ENCODE measurements around the gene INSIG1.
A peak's percentile ranks its signal among the peaks of the same experiment; 100 is the strongest.

The INSIG1 gene

GRCh38 chr7:155285423-155285822 is 12.3 kb upstream of the INSIG1 start:
- peaks cover 16% of the 10 kb centered on the region for H3K9me3 Mint-ChIP-seq
- peak overlapping the region; percentile 87 for H3K27ac Mint-ChIP-seq
- H3K36me3 Mint-ChIP-seq (ENCODE audit: low read depth) = peaks cover 20% of the 10 kb centered on the region
- no peak overlapping the region for H3K4me3 Mint-ChIP-seq
- H3K27me3 Mint-ChIP-seq (ENCODE audit: low read depth) = no peaks in the 10 kb centered on the region
- peaks cover 78% of the 10 kb centered on the region for H3K4me1 Mint-ChIP-seq (ENCODE audit: low read depth)
- no peak for DNase-seq (ENCODE audit: low spot score)

- Mint-ChIP-seq H3K4me3 (peak overlapping the region; percentile 52), H3K36me3 (ENCODE audit: low read depth) (peaks cover 20% of the 10 kb centered on the region), H3K27me3 (ENCODE audit: low read depth) (no peaks in the 10 kb centered on the region), H3K9me3 (peaks cover 16% of the 10 kb centered on the region), H3K27ac (peak overlapping the region; percentile 87), H3K4me1 (ENCODE audit: low read depth) (peaks cover 77% of the 10 kb centered on the region)
- DNase-seq (ENCODE audit: low spot score) = no peak
Observed at GRCh38 chr7:155285833-155286232, 11.8 kb upstream of the INSIG1 start.

GRCh38 chr7:155286686-155287085 is 11.0 kb upstream of the INSIG1 start:
- peak overlapping the region; percentile 87 for H3K27ac Mint-ChIP-seq
- H3K4me1 Mint-ChIP-seq (ENCODE audit: low read depth) = peaks cover 79% of the 10 kb centered on the region
- peak overlapping the region; percentile 62 for H3K4me3 Mint-ChIP-seq

GRCh38 chr7:155287284-155287935 is 10.3 kb upstream of the INSIG1 start:
- DNase-seq (ENCODE audit: low spot score) = no peak
- Mint-ChIP-seq H3K27ac (peak overlapping the region; percentile 87), H3K4me3 (peak overlapping the region; percentile 62), H3K4me1 (ENCODE audit: low read depth) (peaks cover 74% of the 10 kb centered on the region), H3K9me3 (peaks cover 16% of the 10 kb centered on the region), H3K27me3 (ENCODE audit: low read depth) (no peaks in the 10 kb centered on the region), H3K36me3 (ENCODE audit: low read depth) (peaks cover 20% of the 10 kb centered on the region)

More at GRCh38 chr7:155286686-155287085, 11.0 kb upstream of the INSIG1 start:
- Mint-ChIP-seq H3K27me3 (ENCODE audit: low read depth) (no peaks in the 10 kb centered on the region), H3K9me3 (peaks cover 16% of the 10 kb centered on the region), H3K36me3 (ENCODE audit: low read depth) (peaks cover 20% of the 10 kb centered on the region)
- no peak for DNase-seq (ENCODE audit: low spot score)

GRCh38 chr7:155288055-155288454 is 9.6 kb upstream of the INSIG1 start:
- Mint-ChIP-seq H3K4me1 (ENCODE audit: low read depth) (peaks cover 72% of the 10 kb centered on the region), H3K27me3 (ENCODE audit: low read depth) (no peaks in the 10 kb centered on the region), H3K4me3 (no peak overlapping the region), H3K9me3 (peaks cover 16% of the 10 kb centered on the region), H3K27ac (peak overlapping the region; percentile 13), H3K36me3 (ENCODE audit: low read depth) (peaks cover 20% of the 10 kb centered on the region)
- DNase-seq (ENCODE audit: low spot score) = no peak

GRCh38 chr7:155289107-155289506 is 8.6 kb upstream of the INSIG1 start:
- H3K36me3 Mint-ChIP-seq (ENCODE audit: low read depth) = peaks cover 24% of the 10 kb centered on the region
- H3K27ac Mint-ChIP-seq = no peak overlapping the region
- peaks cover 19% of the 10 kb centered on the region for H3K9me3 Mint-ChIP-seq
- peaks cover 72% of the 10 kb centered on the region for H3K4me1 Mint-ChIP-seq (ENCODE audit: low read depth)
- no peaks in the 10 kb centered on the region for H3K27me3 Mint-ChIP-seq (ENCODE audit: low read depth)
- DNase-seq (ENCODE audit: low spot score) = no peak
- H3K4me3 Mint-ChIP-seq = no peak overlapping the region

DNA sequence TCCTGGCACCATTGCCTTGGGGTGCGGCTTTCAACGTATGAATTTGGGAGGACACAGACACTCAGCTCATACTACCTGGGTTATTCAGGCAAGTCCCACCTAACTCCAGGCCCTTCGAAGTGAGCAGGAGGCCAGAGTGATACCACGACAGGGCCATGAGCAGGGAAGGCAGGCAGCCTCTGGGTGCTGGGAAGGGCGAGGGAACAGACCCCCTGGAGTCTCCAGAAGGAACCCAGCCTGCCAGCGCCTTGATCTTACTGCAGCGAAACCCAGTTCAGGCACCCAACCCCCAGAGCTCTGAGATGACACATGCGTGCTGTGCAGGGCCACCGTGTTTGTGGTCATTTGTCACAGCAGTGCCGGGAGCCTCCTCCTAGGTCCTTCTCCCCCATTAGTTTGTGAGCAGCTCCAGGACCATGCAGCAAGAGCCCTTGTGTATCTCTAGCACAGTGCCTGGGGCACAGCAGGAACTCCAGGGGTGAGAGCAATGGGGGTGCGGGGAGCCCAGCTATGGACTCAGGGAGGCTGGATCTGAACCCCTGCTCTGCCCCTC is 7.7 kb upstream of the INSIG1 start:
- Mint-ChIP-seq H3K36me3 (ENCODE audit: low read depth) (peaks cover 27% of the 10 kb centered on the region), H3K4me3 (no peak overlapping the region), H3K27ac (peak overlapping the region; percentile 34), H3K27me3 (ENCODE audit: low read depth) (no peaks in the 10 kb centered on the region), H3K9me3 (peaks cover 25% of the 10 kb centered on the region), H3K4me1 (ENCODE audit: low read depth) (peaks cover 69% of the 10 kb centered on the region)
- DNase-seq (ENCODE audit: low spot score) = no peak

GRCh38 chr7:155291045-155291530 is 6.6 kb upstream of the INSIG1 start:
- H3K27me3 Mint-ChIP-seq (ENCODE audit: low read depth) = no peaks in the 10 kb centered on the region

GRCh38 chr7:155291729-155292128 is 5.9 kb upstream of the INSIG1 start:
- Mint-ChIP-seq H3K4me1 (ENCODE audit: low read depth) (peaks cover 66% of the 10 kb centered on the region), H3K9me3 (peaks cover 14% of the 10 kb centered on the region), H3K27me3 (ENCODE audit: low read depth) (no peaks in the 10 kb centered on the region), H3K4me3 (no peak overlapping the region), H3K27ac (no peak overlapping the region), H3K36me3 (ENCODE audit: low read depth) (peaks cover 19% of the 10 kb centered on the region)
- no peak for DNase-seq (ENCODE audit: low spot score)

More at GRCh38 chr7:155291045-155291530, 6.6 kb upstream of the INSIG1 start:
- peak; percentile 67 for DNase-seq (ENCODE audit: low spot score)
- H3K36me3 Mint-ChIP-seq (ENCODE audit: low read depth) = peaks cover 23% of the 10 kb centered on the region
- H3K9me3 Mint-ChIP-seq = peaks cover 20% of the 10 kb centered on the region
- peaks cover 66% of the 10 kb centered on the region for H3K4me1 Mint-ChIP-seq (ENCODE audit: low read depth)
- H3K4me3 Mint-ChIP-seq = no peak overlapping the region
- H3K27ac Mint-ChIP-seq = peak overlapping the region; percentile 5

DNA sequence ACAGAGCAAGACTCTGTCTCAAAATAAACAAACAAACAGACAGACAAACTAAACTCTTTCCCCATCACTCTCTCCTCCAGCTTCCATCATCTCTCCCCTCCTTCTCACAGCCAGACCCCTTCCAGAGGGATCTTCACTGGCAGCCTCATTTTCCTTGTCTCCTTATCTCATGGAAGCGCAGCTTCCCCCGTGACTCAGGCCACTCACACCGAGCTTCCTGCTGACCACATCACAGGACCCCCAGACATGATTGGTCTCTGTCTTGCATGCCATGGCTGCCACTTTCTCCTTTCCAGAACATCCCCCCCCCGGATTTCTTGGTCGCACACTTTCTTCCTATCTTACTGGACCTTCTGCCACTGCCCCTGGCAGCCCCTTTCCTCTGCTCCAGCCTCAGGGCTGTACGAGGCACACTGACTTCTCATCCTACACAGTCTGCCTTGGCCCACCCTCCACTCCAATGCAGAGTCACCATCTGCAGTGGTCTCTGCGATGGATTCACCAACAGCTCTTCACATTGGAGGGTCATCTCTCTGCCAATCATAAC is 4.9 kb upstream of the INSIG1 start:
- DNase-seq (ENCODE audit: low spot score) = no peak
- H3K9me3 Mint-ChIP-seq = peaks cover 8% of the 10 kb centered on the region

DNA sequence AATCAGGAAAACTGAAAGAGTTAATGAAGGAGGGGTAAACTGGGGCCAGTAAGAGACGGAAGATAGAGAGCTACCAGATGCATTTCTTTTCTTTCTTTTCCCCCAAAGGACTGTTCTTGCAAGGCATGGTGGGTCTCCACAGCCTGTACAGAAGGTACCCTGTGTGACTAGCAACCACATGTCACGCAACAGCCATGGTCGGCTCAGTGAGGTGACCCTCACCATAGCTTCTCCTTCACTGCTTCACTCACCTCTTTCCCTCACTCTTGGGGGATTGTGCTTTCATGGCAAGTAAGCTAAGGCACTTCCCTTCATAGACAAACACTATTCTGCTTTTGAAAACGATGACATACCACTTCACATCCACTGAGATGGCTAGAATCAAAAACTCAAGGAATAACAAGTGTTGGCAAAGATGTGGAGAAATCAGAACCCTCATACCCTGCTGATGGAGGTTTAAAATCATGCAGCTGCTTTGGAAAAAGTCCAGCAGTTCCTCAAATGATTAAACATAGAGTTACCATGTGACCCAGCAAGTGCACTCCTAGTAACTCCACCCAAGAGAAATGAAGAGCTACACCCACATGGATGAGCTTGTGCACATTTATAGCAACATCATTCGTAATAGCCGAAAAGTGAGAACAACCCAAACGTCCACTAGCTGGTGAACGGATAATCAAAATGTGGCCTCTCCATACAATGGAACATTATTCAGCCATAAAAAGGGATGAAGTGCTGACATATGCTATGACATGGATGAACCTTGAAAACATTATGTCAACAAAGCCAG is 3.8 kb upstream of the INSIG1 start:
- Mint-ChIP-seq H3K36me3 (ENCODE audit: low read depth) (peaks cover 14% of the 10 kb centered on the region), H3K9me3 (peaks cover 8% of the 10 kb centered on the region), H3K27ac (no peak overlapping the region), H3K27me3 (ENCODE audit: low read depth) (no peaks in the 10 kb centered on the region), H3K4me3 (no peak overlapping the region), H3K4me1 (ENCODE audit: low read depth) (peaks cover 49% of the 10 kb centered on the region)
- no peak for DNase-seq (ENCODE audit: low spot score)

More for the DNA sequence above, 4.9 kb upstream of the INSIG1 start:
- Mint-ChIP-seq H3K27me3 (ENCODE audit: low read depth) (no peaks in the 10 kb centered on the region), H3K27ac (no peak overlapping the region), H3K36me3 (ENCODE audit: low read depth) (peaks cover 12% of the 10 kb centered on the region), H3K4me1 (ENCODE audit: low read depth) (peaks cover 60% of the 10 kb centered on the region), H3K4me3 (no peak overlapping the region)

- Mint-ChIP-seq H3K4me1 (ENCODE audit: low read depth) (peaks cover 47% of the 10 kb centered on the region), H3K27me3 (ENCODE audit: low read depth) (no peaks in the 10 kb centered on the region), H3K27ac (no peak overlapping the region), H3K9me3 (peaks cover 8% of the 10 kb centered on the region), H3K36me3 (ENCODE audit: low read depth) (peaks cover 19% of the 10 kb centered on the region), H3K4me3 (no peak overlapping the region)
- no peak for DNase-seq (ENCODE audit: low spot score)
Observed at GRCh38 chr7:155294511-155294778, 3.2 kb upstream of the INSIG1 start.

DNA sequence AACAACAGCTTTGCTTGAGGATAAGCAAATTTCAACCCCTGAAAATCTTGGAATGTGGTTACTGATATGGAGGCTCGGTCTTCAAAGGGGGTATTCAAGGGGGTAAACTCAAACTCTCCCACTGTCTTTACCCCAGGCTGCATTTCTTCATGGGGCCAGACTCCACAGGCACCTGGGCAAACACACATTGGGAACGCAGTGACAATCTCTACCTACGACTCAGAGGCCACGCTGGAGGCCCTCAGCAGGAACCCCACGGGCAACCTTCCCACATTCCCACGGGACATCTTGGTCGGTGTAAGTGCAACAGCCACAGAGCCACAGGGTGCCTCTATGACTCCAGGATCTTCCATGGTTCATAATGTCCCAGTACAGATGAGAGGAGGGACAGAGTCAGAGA is 2.2 kb upstream of the INSIG1 start:
- Mint-ChIP-seq H3K4me1 (ENCODE audit: low read depth) (peaks cover 55% of the 10 kb centered on the region), H3K27ac (peak overlapping the region; percentile 95), H3K9me3 (peaks cover 8% of the 10 kb centered on the region), H3K4me3 (peak overlapping the region; percentile 92), H3K27me3 (ENCODE audit: low read depth) (no peaks in the 10 kb centered on the region), H3K36me3 (ENCODE audit: low read depth) (peaks cover 28% of the 10 kb centered on the region)
- no peak for DNase-seq (ENCODE audit: low spot score)
